ENCODE results near the gene OR6X1.
"Not testable (repeated sequence)": the region's sequence is repeated elsewhere in the genome, so short reads cannot be mapped to it uniquely, and the experiment has no call there.

The OR6X1 gene

GRCh38 chr11:123755344-123755743, 1.0 kb upstream of the OR6X1 start:
- no peak for DNase-seq

GRCh38 chr11:123753110-123753509, 1.2 kb downstream of the OR6X1 start:
- no peak for DNase-seq

- no peak for DNase-seq
Observed at GRCh38 chr11:123751781-123752180, 2.5 kb downstream of the OR6X1 start.

- DNase-seq = not testable (repeated sequence)
Observed at GRCh38 chr11:123748349-123748748, 6.0 kb downstream of the OR6X1 start.

- DNase-seq = no peak
Observed at GRCh38 chr11:123745764-123746451, 8.4 kb downstream of the OR6X1 start.

GRCh38 chr11:123742724-123743120, 11.6 kb downstream of the OR6X1 start:
- DNase-seq = peak in 1 of 51 donors; percentile 48

GRCh38 chr11:123742031-123742723, 12.1 kb downstream of the OR6X1 start:
- DNase-seq = peak in 3 of 51 donors; percentile 15 to 57 (median 23)

GRCh38 chr11:123741159-123742030, 12.9 kb downstream of the OR6X1 start, which contains the start of gene ZNF202:
Gene ZNF202, minus strand, starts transcription at chr11:123741660. Its CDS starts 10,772 bp downstream, at chr11:123730888.
- peak; percentile 39 to 94 (median 85) for DNase-seq

GRCh38 chr11:123740787-123741158, 13.5 kb downstream of the OR6X1 start:
- peak in 1 of 51 donors; percentile 22 for DNase-seq

GRCh38 chr11:123738374-123738773, 15.9 kb downstream of the OR6X1 start:
- DNase-seq = no peak

GRCh38 chr11:123736769-123737168, 17.5 kb downstream of the OR6X1 start:
- no peak for DNase-seq

- DNase-seq = no peak
Observed at GRCh38 chr11:123729602-123730001, 24.7 kb downstream of the OR6X1 start.

GRCh38 chr11:123725995-123726655, 28.2 kb downstream of the OR6X1 start:
- no peak for DNase-seq

GRCh38 chr11:123719452-123719851, 34.9 kb downstream of the OR6X1 start:
- no peak for DNase-seq

- no peak for DNase-seq
Observed at GRCh38 chr11:123718469-123718868, 35.8 kb downstream of the OR6X1 start.

GRCh38 chr11:123718063-123718462, 36.3 kb downstream of the OR6X1 start:
- DNase-seq = no peak

GRCh38 chr11:123712627-123713026, 41.7 kb downstream of the OR6X1 start:
- not testable (repeated sequence) for DNase-seq

GRCh38 chr11:123707606-123708205, 46.6 kb downstream of the OR6X1 start:
- peak in 28 of 51 donors; percentile 1 to 63 (median 30) for DNase-seq

- DNase-seq = no peak
Observed at GRCh38 chr11:123707206-123707605, 47.1 kb downstream of the OR6X1 start.

GRCh38 chr11:123704341-123704740, 50.0 kb downstream of the OR6X1 start:
- DNase-seq = no peak
